ENCODE results near the gene CFAP61.

CFAP61 gene

GRCh38 chr20:20076297-20077065, 24.1 kb downstream of the CFAP61 start:
- H3K9me3 ChIP-seq (ENCODE audit: control insufficient read depth, insufficient read depth, low read depth, low read length): no peaks in the 10 kb centered on the region
- TF ChIP-seq, protein P1, sequence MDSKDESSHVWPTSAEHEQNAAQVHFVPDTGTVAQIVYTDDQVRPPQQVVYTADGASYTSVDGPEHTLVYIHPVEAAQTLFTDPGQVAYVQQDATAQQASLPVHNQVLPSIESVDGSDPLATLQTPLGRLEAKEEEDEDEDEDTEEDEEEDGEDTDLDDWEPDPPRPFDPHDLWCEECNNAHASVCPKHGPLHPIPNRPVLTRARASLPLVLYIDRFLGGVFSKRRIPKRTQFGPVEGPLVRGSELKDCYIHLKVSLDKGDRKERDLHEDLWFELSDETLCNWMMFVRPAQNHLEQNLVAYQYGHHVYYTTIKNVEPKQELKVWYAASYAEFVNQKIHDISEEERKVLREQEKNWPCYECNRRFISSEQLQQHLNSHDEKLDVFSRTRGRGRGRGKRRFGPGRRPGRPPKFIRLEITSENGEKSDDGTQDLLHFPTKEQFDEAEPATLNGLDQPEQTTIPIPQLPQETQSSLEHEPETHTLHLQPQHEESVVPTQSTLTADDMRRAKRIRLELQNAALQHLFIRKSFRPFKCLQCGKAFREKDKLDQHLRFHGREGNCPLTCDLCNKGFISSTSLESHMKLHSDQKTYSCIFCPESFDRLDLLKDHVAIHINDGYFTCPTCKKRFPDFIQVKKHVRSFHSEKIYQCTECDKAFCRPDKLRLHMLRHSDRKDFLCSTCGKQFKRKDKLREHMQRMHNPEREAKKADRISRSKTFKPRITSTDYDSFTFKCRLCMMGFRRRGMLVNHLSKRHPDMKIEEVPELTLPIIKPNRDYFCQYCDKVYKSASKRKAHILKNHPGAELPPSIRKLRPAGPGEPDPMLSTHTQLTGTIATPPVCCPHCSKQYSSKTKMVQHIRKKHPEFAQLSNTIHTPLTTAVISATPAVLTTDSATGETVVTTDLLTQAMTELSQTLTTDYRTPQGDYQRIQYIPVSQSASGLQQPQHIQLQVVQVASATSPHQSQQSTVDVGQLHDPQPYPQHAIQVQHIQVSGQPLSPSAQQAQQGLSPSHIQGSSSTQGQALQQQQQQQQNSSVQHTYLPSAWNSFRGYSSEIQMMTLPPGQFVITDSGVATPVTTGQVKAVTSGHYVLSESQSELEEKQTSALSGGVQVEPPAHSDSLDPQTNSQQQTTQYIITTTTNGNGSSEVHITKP (tag by site-specific recombination; IDR thresholded peaks at IDR 0.05): no peak
- no peak for TF ChIP-seq ZNF518A (tag by site-specific recombination; conservative IDR thresholded peaks at IDR 0.05; ENCODE audit: low read depth)
- no peak for TF ChIP-seq GLI2 (tag by site-specific recombination; IDR thresholded peaks at IDR 0.05; ENCODE audit: borderline replicate concordance, low read depth)
- TF ChIP-seq ZIC2 (tag by site-specific recombination; IDR thresholded peaks at IDR 0.05): peak; percentile 97
- TF ChIP-seq ZBTB8A (tag by site-specific recombination; IDR thresholded peaks at IDR 0.05): no peak
- POLR2A ChIA-PET: no interaction called here
- H3K4me3 ChIP-seq (ENCODE audit: low read depth, low read length): no peak overlapping the region
- H3K36me3 ChIP-seq (ENCODE audit: control insufficient read depth in 2 of 2, insufficient read depth in 1 of 2, low read length in 2 of 2): no peaks in the 10 kb centered on the region
- H3K4me1 ChIP-seq (ENCODE audit: control insufficient read depth, insufficient read depth, low read length): no peaks in the 10 kb centered on the region
- CTCF ChIA-PET: interaction anchor here (0.6 to 1.4 kb wide), 4 partner anchors 7 to 761 kb away, joined by 3 to 5 read pairs (median 4); no protein-coding TSS in a partner anchor
- no peak overlapping the region for H3K27ac ChIP-seq (ENCODE audit: extremely low read depth, low read depth, low read length)

DNA sequence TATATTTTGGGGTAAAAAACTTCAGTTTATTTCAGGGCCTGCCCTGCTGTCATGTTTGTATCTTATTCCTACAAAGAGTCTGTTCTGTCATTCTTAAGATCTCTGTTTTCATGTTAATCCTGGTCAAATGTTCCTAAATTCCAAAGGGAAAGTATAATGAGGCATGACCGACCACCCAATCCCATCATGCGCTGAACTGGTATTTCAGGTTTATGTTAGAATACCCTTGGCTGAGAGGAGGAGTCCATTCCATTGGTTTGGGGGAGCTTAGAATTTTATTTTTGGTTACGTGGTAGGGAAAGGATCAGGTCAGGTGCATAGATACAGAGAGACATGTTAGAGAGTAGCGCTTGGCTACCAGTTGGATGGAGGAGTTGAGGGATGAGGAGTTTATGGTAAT, 25.7 kb downstream of the CFAP61 start:
- CTCF ChIA-PET: interaction anchor here (0.5 to 0.6 kb wide), 2 partner anchors 46 to 62 kb away, joined by 4 to 6 read pairs; no protein-coding TSS in a partner anchor
- H3K36me3 ChIP-seq (ENCODE audit: control insufficient read depth in 2 of 2, insufficient read depth in 1 of 2, low read length in 2 of 2): no peaks in the 10 kb centered on the region
- H3K27ac ChIP-seq (ENCODE audit: extremely low read depth, low read depth, low read length): no peak overlapping the region
- POLR2A ChIA-PET: no interaction called here
- H3K4me3 ChIP-seq (ENCODE audit: low read depth, low read length): no peak overlapping the region
- no peaks in the 10 kb centered on the region for H3K4me1 ChIP-seq (ENCODE audit: control insufficient read depth, insufficient read depth, low read length)
- H3K9me3 ChIP-seq (ENCODE audit: control insufficient read depth, insufficient read depth, low read depth, low read length): no peaks in the 10 kb centered on the region
- no peak for TF ChIP-seq IKZF3 (tag by site-specific recombination; IDR thresholded peaks at IDR 0.05)
- no peak for TF ChIP-seq SP7 (tag by site-specific recombination; IDR thresholded peaks at IDR 0.05)
- TF ChIP-seq PRDM2 (tag by site-specific recombination; IDR thresholded peaks at IDR 0.05; ENCODE audit: borderline replicate concordance): no peak
- TF ChIP-seq ZNF148 (tag by site-specific recombination; IDR thresholded peaks at IDR 0.05; ENCODE audit: borderline replicate concordance): no peak
- no peak for TF ChIP-seq KLF8 (tag by site-specific recombination; IDR thresholded peaks at IDR 0.05)
- TF ChIP-seq ZNF37A (tag by site-specific recombination; IDR thresholded peaks at IDR 0.05): no peak
- TF ChIP-seq, protein P2, sequence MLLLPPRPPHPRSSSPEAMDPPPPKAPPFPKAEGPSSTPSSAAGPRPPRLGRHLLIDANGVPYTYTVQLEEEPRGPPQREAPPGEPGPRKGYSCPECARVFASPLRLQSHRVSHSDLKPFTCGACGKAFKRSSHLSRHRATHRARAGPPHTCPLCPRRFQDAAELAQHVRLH (tag by site-specific recombination; IDR thresholded peaks at IDR 0.05): no peak
- TF ChIP-seq, protein P3, sequence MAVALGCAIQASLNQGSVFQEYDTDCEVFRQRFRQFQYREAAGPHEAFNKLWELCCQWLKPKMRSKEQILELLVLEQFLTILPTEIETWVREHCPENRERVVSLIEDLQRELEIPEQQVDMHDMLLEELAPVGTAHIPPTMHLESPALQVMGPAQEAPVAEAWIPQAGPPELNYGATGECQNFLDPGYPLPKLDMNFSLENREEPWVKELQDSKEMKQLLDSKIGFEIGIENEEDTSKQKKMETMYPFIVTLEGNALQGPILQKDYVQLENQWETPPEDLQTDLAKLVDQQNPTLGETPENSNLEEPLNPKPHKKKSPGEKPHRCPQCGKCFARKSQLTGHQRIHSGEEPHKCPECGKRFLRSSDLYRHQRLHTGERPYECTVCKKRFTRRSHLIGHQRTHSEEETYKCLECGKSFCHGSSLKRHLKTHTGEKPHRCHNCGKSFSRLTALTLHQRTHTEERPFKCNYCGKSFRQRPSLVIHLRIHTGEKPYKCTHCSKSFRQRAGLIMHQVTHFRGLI (tag by site-specific recombination; IDR thresholded peaks at IDR 0.05): no peak
